IMR-90 (cell line): Measurements from ENCODE around the gene FOXC1. TPM values are rescaled to one million over a fixed set of nuclear protein-coding genes. Genes with fewer than 3 reads are reported as not detected.

Experiments
- CTCF ChIP-seq: conservative IDR thresholded peaks from 2 replicates; pipeline ENCODE4 v1.5.1; 2012; ENCODE audit warnings: mild to moderate bottlenecking, low read depth, low read length, improper control_type of control experiment
- NFE2L2 ChIP-seq: fragments of 150-350 bp; IDR thresholded peaks from 2 replicates; pipeline ENCODE4 v1.6.1; 2016; ENCODE audit warnings: low read depth, mild to moderate bottlenecking, low read length
- RCOR1 ChIP-seq: IDR thresholded peaks from 2 replicates; pipeline ENCODE4 v1.6.1; 2012; ENCODE audit warnings: mild to moderate bottlenecking, low read length, improper control_type of control experiment; ENCODE audit not compliant: insufficient replicate concordance
- USF2 ChIP-seq: fragments of 150-350 bp; IDR thresholded peaks from 2 replicates; pipeline ENCODE4 v1.6.1; 2017; ENCODE audit warnings: mild to moderate bottlenecking, antibody characterized with exemption, low read length, low read depth
- polyA plus RNA-seq, 3 experiments: library from polyadenylated mRNA; depleted of rRNA; stranded (reverse); fragments of >200 nt; gene quantifications; 2 replicates each; pipeline ENCODE4 v1.2.3, GENCODE V29; 2012; ENCODE audit warnings: low replicate concordance in 1 of 3
- total RNA-seq: library from RNA; depleted of rRNA; stranded (reverse); fragments of >200 nt; gene quantifications from 2 replicates; pipeline ENCODE4 v1.2.3, GENCODE V29; 2012

FOXC1 gene
- total and polyA plus RNA-seq, 2 of the 4 experiments (the other 2 are of a cell fraction): 1.3 to 4.0 TPM

DNA sequence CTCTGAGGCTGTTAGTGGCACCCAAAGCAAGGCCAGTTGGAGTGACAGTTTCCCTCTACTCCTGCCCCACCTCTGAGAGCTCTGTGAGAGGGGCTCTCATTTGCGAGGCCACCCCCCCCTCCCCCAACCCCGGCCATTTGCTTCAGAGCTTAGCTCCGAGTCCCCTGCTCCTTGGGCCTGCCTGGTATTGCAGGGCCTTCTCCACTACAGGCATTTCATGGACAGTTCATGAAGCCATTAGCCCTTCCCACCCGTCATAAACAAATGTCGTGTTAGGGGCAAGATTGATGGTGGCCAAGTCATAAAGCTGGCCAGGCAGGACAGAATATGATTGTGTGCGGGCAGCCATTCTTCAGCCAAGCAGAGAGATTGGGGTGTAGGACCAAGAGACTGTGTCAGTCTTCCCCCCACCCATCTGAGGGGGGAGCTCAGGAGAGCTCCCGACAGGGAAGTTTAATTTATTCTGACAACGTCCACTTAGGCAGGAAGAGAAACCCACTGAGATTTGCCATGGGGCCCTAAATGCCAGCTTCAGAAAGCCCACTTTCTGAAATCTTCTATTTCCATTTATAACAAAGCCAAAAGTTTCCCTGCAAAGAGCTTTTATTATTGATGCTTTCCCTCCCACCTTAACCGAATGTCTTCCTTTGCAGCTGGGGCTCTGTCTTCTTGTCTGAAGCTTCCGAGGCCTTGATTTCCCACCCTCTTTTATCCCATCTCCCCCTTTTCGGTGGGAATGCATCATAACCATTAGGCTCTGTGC lies 7.2 kb downstream of the FOXC1 start (continued):
- TF ChIP-seq CTCF (no peak), USF2 (no peak), NFE2L2 (no peak), RCOR1 (no peak)
